H9 (cell line): ENCODE data around the gene RRBP1. TPM values are rescaled to one million over a fixed set of nuclear protein-coding genes. Genes with fewer than 3 reads are reported as not detected.

Experiments used
- DNase-seq: peaks from one replicate; pipeline ENCODE4 v3.0.0-alpha.2; 2017
- H2AFZ ChIP-seq: one replicate; pipeline ENCODE4 v1.6.1; 2013; ENCODE audit warnings: mild to moderate bottlenecking, low read length, control low read depth, moderate library complexity
- H2AK5ac ChIP-seq: 2 replicates; pipeline ENCODE4 v1.6.1; 2013; ENCODE audit warnings: low read length, control low read depth, mixed read lengths; ENCODE audit not compliant: insufficient read length
- H2BK120ac ChIP-seq: one replicate; pipeline ENCODE4 v1.6.1; 2013; ENCODE audit warnings: low read depth, mild to moderate bottlenecking, low read length, control low read depth, inconsistent platforms; ENCODE audit not compliant: poor library complexity, severe bottlenecking
- H2BK12ac ChIP-seq: 2 replicates; pipeline ENCODE4 v1.6.1; 2013; ENCODE audit warnings: low read length, control low read depth, mixed read lengths, low read depth; ENCODE audit not compliant: insufficient read length
- H2BK15ac ChIP-seq: 2 replicates; pipeline ENCODE4 v1.6.1; 2013; ENCODE audit warnings: low read depth, low read length, control low read depth
- H2BK20ac ChIP-seq: one replicate; pipeline ENCODE4 v1.6.1; 2013; ENCODE audit warnings: low read depth, mild to moderate bottlenecking, low read length, control low read depth, inconsistent platforms; ENCODE audit not compliant: poor library complexity, severe bottlenecking
- H2BK5ac ChIP-seq: 2 replicates; pipeline ENCODE4 v1.6.1; 2013; ENCODE audit warnings: low read length, control low read depth, mixed read lengths; ENCODE audit not compliant: insufficient read length
- H3K14ac ChIP-seq: 2 replicates; pipeline ENCODE4 v1.6.1; 2013; ENCODE audit warnings: low read length, control low read depth; ENCODE audit not compliant: insufficient read depth
- H3K18ac ChIP-seq: 2 replicates; pipeline ENCODE4 v1.6.1; 2013; ENCODE audit warnings: low read depth, mild to moderate bottlenecking, mixed read lengths, low read length, control low read depth; ENCODE audit not compliant: insufficient read length
- H3K23ac ChIP-seq: 2 replicates; pipeline ENCODE4 v1.6.1; 2013; ENCODE audit warnings: low read length, control low read depth, mixed read lengths, low read depth; ENCODE audit not compliant: insufficient read length
- H3K23me2 ChIP-seq: 2 replicates; pipeline ENCODE4 v1.6.1; 2013; ENCODE audit warnings: low read depth, mild to moderate bottlenecking, mixed read lengths, low read length, control low read depth; ENCODE audit not compliant: insufficient read length, poor library complexity, severe bottlenecking
- H3K27ac ChIP-seq: 2 replicates; pipeline ENCODE4 v1.5.1; 2013; ENCODE audit warnings: low read length, control low read depth, mixed read lengths, low read depth; ENCODE audit not compliant: insufficient read length
- H3K27me3 ChIP-seq: 2 replicates; pipeline ENCODE4 v1.6.1; 2013; ENCODE audit warnings: low read length, control low read depth, inconsistent platforms; ENCODE audit not compliant: insufficient read depth
- H3K4ac ChIP-seq: 2 replicates; pipeline ENCODE4 v1.6.1; 2013; ENCODE audit warnings: low read depth, mild to moderate bottlenecking, control low read depth, inconsistent platforms, low read length, moderate library complexity
- H3K4me1 ChIP-seq: 2 replicates; pipeline ENCODE4 v1.6.1; 2013; ENCODE audit warnings: low read length, control low read depth, inconsistent platforms; ENCODE audit not compliant: insufficient read depth
- H3K4me2 ChIP-seq: 2 replicates; pipeline ENCODE4 v1.6.1; 2013; ENCODE audit warnings: low read length, control low read depth, mixed read lengths; ENCODE audit not compliant: insufficient read length, insufficient read depth
- H3K56ac ChIP-seq: 2 replicates; pipeline ENCODE4 v1.6.1; 2013; ENCODE audit warnings: low read depth, mild to moderate bottlenecking, mixed read lengths, low read length, control low read depth; ENCODE audit not compliant: insufficient read length
- H3K79me1 ChIP-seq: 2 replicates; pipeline ENCODE4 v1.6.1; 2013; ENCODE audit warnings: low read depth, mild to moderate bottlenecking, moderate library complexity, low read length, control low read depth, inconsistent platforms; ENCODE audit not compliant: insufficient read depth, poor library complexity, severe bottlenecking
- H3K79me2 ChIP-seq: 2 replicates; pipeline ENCODE4 v1.6.1; 2013; ENCODE audit warnings: low read length, control low read depth, inconsistent platforms; ENCODE audit not compliant: insufficient read depth
- H3K9ac ChIP-seq: 2 replicates; pipeline ENCODE4 v1.6.1; 2013; ENCODE audit warnings: low read length, control low read depth, mixed read lengths; ENCODE audit not compliant: insufficient read length; ENCODE audit errors: extremely low read depth
- H3K9me3 ChIP-seq: one replicate; pipeline ENCODE4 v1.6.1; 2013; ENCODE audit warnings: low read depth, low read length, inconsistent platforms; ENCODE audit not compliant: control insufficient read depth
- H3T11ph ChIP-seq: one replicate; pipeline ENCODE4 v1.6.1; 2013; ENCODE audit warnings: mild to moderate bottlenecking, low read length, control low read depth, inconsistent platforms
- H4K20me1 ChIP-seq: one replicate; pipeline ENCODE4 v1.6.1; 2013; ENCODE audit not compliant: control insufficient read depth, insufficient read length, insufficient read depth
- H4K5ac ChIP-seq: 2 replicates; pipeline ENCODE4 v1.6.1; 2013; ENCODE audit warnings: low read depth, mild to moderate bottlenecking, mixed read lengths, low read length, control low read depth; ENCODE audit not compliant: insufficient read length
- H4K8ac ChIP-seq: replicated peaks from 2 replicates; pipeline ENCODE4 v1.6.1; 2013; ENCODE audit warnings: low read length, control low read depth, mixed read lengths, low read depth; ENCODE audit not compliant: insufficient read length
- H4K91ac ChIP-seq: 2 replicates; pipeline ENCODE4 v1.6.1; 2013; ENCODE audit warnings: low read depth, mild to moderate bottlenecking, moderate library complexity, mixed read lengths, low read length, control low read depth; ENCODE audit not compliant: insufficient read length
- H3K27ac Mint-ChIP-seq, 3 experiments: 2 replicates in 2 of 3; 3 replicates in 1 of 3; pipeline ENCODE4 v1.8.0; 2020 to 2021; ENCODE audit warnings: mixed read lengths in 3 of 3, mild to moderate bottlenecking in 1 of 3, moderate library complexity in 1 of 3
- H3K27me3 Mint-ChIP-seq: 2 replicates; pipeline ENCODE4 v1.8.0; 2021; ENCODE audit warnings: low read depth, mild to moderate bottlenecking, moderate library complexity, mixed read lengths
- H3K36me3 Mint-ChIP-seq, 3 experiments: 2 replicates in 2 of 3; 3 replicates in 1 of 3; pipeline ENCODE4 v1.8.0; 2020 to 2021; ENCODE audit warnings: low read depth in 3 of 3, mixed read lengths in 3 of 3; ENCODE audit not compliant: insufficient read depth in 1 of 3
- H3K4me1 Mint-ChIP-seq, 2 experiments: 2 replicates each; pipeline ENCODE4 v1.8.0; 2020; ENCODE audit warnings: mixed read lengths in 2 of 2
- H3K4me3 Mint-ChIP-seq, 2 experiments: 2 replicates in 1 of 2; 3 replicates in 1 of 2; pipeline ENCODE4 v1.8.0; 2020 to 2021; ENCODE audit warnings: mild to moderate bottlenecking in 2 of 2, mixed read lengths in 2 of 2, moderate library complexity in 1 of 2
- H3K9me3 Mint-ChIP-seq, 2 experiments: 2 replicates in 1 of 2; 3 replicates in 1 of 2; pipeline ENCODE4 v1.8.0; 2020; ENCODE audit warnings: mild to moderate bottlenecking in 2 of 2, mixed read lengths in 2 of 2, moderate library complexity in 1 of 2
- CTCF ChIP-seq: fragments of 200-600 bp; sonication (generic); conservative IDR thresholded peaks from 3 replicates; pipeline ENCODE4 v1.8.0; 2021; ENCODE audit warnings: antibody characterized with exemption, mild to moderate bottlenecking
- WGBS: extraction: QIAGEN DNeasy Blood & Tissue Kit; methylation state at CpG from one replicate; pipeline ENCODE4 v1.1.7; 2013; ENCODE audit warnings: missing lambda C conversion rate, low lambda C conversion rate, mixed read lengths; ENCODE audit not compliant: insufficient read length; ENCODE audit errors: extremely low coverage; 5-methylcytosine and 5-hydroxymethylcytosine counted together
- total RNA-seq: library from RNA; stranded (reverse); gene quantifications from 2 replicates; pipeline ENCODE4 v1.2.1, GENCODE V29; 2021

Gene RRBP1
- total RNA-seq, 1 experiment from 2014 or later = 97.8 TPM

DNA sequence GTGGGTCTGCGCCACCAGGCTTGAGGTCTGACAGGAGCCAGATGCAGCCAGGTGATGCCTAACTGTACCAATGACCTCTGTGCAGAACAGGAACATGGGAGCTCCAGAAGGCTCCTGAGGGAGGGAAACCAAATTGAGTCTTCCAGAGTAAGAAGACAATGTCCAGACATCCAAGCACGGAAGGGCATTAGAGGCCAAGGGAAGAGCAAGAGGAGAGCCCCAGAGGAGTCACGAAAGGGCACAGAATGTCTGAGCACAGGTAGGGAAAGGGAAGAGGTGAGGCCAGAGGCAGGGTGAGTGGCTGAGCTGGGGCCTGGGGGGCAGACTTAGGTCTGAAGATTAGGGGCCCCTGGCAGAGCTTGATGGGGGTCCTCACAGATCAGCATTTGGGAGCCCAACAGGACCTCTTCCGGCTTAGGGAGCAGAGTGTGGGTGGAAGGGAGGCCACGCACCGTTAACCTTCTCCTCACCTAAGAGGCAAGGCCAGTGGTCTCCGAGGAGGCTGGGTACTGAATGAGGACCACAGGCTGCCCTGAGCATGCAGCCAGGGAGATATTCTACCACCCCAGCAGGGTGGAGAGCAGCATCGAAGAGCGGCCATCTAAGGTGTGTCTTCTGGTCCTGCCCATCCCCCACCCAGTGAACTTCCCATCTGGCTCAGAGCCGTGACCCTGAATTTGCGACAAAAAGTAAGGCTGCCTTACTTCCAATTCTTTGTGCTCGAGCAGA is 41.7 kb downstream of the RRBP1 start:
- no peaks in the 10 kb centered on the region for H3K4me1 ChIP-seq
- Mint-ChIP-seq H3K9me3 (no peaks in the 10 kb centered on the region), H3K27ac (peak overlapping the region in 1 of 3 experiments; percentile 47; a peak in 2 of 7 replicates), H3K4me3 (no peak overlapping the region), H3K36me3 (peaks cover 24 to 35% (median 28%) of the 10 kb centered on the region in 3 experiments; a peak in 6 of 7 replicates), H3K27me3 (no peaks in the 10 kb centered on the region), H3K4me1 (peaks cover 11 to 27% of the 10 kb centered on the region in 2 experiments)
- H4K8ac ChIP-seq = no peak overlapping the region
- H3K79me1 ChIP-seq = no peaks in the 10 kb centered on the region
- no peak for DNase-seq
- no peak overlapping the region for H3T11ph ChIP-seq
- H2BK20ac ChIP-seq = no peak overlapping the region
- H3K4ac ChIP-seq = no peak overlapping the region
- H2BK15ac ChIP-seq = no peak overlapping the region
- peaks cover 2% of the 10 kb centered on the region; the same call in 1 of the 2 replicates for H3K79me2 ChIP-seq
- no peaks in the 10 kb centered on the region for H3K9me3 ChIP-seq
- no peak overlapping the region for H3K14ac ChIP-seq
- H3K9ac ChIP-seq = no peak overlapping the region
- H2BK5ac ChIP-seq = no peak overlapping the region
- no peak overlapping the region for H3K18ac ChIP-seq
- no peak overlapping the region for H3K4me2 ChIP-seq
- TF ChIP-seq CTCF = no peak
- H2AK5ac ChIP-seq = no peak overlapping the region
- H3K23me2 ChIP-seq = no peaks in the 10 kb centered on the region
- no peak overlapping the region for H2BK120ac ChIP-seq
- no peaks in the 10 kb centered on the region for H3K27me3 ChIP-seq
- no peak overlapping the region for H2AFZ ChIP-seq
- no CpG with 5 or more reads among the region's 12 CpGs for WGBS
- no peak overlapping the region for H2BK12ac ChIP-seq
- no peak overlapping the region for H3K23ac ChIP-seq
- H4K20me1 ChIP-seq = no peaks in the 10 kb centered on the region
- no peak overlapping the region for H4K91ac ChIP-seq
- no peak overlapping the region for H3K56ac ChIP-seq
- H4K5ac ChIP-seq = no peak overlapping the region
- no peak overlapping the region for H3K27ac ChIP-seq
